NCI-H1694 treated with DMSO at 0.1 percent for 48 hours (cell line): ENCODE measurements around the gene PAPPA.

Experiments
- DNase-seq: peaks from one replicate; lab custom pipeline; 2025; lab: John Stamatoyannopoulos, UW

The PAPPA gene

GRCh38 chr9:116152941-116153764 is 438 bp upstream of the PAPPA start:
- DNase-seq, result no peak

- DNase-seq, result no peak
Measured at GRCh38 chr9:116154334-116154975, 864 bp downstream of the PAPPA start.

DNA sequence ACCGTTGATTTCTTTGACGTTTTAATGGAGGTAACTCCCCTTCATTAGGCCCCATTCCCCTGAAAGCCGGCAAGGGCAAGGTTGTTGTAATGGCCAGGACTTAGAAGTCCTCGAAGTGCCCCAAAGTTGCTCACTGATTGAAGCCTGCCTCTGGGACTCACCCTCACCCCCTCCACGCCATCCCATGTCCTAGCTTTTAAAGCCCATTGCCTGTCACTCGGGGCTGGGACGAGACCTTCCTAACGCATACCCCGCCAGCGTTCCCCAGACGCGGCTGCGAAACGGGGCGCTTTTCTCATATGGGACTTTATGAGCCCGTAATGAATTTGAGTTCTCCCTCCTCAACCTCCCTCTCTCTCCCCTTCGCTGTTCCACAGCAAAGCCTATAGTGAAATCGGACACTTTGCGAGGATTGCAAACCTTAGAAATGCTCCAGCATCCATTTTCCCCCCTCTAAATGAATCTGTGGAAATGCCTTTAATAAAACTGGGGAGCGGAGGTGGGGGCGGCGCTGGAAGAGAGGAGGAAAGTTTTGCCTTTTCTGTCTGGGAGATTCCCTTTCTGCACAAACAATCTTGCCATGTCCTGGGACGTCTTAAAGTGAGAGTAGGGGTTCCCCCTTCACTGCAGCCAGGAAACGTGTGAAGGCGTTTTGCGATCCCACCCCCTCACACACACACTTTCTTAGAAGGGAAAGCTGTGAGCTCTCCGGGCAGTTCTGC is 1.5 kb downstream of the PAPPA start:
- DNase-seq, result no peak

- DNase-seq, result peak; percentile 25
Measured at GRCh38 chr9:116155698-116156039, 2.1 kb downstream of the PAPPA start.

DNA sequence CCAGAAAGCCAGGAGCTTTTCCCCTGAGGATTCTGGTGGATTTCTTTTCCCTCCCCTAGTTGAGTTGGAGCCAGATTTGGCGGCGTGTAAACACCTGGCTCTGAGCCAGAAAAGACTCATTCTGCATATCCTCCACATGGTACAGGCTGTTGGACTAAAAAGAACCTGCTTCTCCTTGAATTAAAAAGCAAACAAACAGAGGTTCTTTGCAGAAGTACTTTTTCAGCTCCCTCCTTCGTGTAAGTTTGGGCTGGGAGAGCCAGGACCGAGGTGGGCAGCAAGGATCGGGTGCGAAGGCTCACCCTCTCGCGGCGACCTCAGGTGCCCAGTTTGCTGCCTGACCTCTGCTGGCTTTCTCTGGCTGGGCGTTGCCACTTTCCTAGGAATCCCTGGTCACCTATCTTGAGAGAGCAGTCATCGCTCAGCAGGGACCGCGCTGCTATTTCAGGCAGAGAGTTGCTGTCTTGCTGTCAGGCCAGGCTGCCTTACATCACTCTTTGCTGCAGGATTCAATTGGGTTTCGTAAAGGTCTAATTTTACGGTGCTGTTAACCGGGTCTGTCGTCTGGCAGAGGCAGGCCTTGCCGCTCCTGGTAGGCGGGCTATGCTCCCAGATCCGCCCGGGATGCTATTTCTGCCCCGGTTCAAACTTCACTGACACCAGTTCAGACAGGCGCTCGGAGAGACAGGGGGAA is 3.2 kb downstream of the PAPPA start:
- DNase-seq, result peak; percentile 75

GRCh38 chr9:116157436-116158138 is 4.0 kb downstream of the PAPPA start:
- DNase-seq, result no peak

GRCh38 chr9:116160676-116161571 is 7.3 kb downstream of the PAPPA start:
- no peak for DNase-seq

GRCh38 chr9:116162241-116162781 is 8.7 kb downstream of the PAPPA start:
- no peak for DNase-seq

DNA sequence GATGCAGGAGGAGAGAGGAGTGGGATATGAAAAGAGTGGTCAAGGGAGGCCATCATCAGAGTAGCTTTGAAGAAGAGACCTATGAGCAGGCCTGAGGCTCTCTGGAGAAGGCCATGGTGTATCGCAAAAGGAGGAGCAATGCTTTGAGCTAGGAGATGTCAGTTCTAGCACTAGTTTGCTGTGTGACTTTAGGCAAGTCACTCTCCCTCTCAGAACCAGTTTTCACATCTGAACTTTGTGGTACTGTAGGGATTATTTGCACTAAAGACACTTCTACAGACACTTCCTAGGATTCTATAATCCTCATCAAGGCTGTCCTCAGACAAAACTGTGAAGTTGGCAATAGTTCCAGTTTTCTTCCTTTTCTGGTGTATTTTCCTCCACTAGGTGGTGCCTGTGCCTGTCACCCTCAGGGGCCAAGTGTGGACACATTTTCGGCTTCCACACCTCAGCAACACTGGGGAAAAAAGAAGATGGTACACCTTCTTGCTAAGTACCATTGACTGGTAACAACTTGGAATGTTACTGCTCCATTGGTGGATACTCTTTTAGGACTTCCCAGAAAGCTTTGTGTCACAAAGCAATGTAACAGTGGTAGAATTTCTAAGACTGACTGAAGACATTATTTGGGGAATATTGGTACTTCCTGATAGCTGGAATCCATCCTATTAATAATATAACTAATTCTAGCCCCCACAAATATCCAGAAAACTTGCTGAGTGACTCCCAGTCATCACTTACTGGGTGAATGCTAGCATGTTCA is 9.9 kb downstream of the PAPPA start:
- no peak for DNase-seq

- DNase-seq, result no peak
Measured at GRCh38 chr9:116165912-116166311, 12.3 kb downstream of the PAPPA start.

DNA sequence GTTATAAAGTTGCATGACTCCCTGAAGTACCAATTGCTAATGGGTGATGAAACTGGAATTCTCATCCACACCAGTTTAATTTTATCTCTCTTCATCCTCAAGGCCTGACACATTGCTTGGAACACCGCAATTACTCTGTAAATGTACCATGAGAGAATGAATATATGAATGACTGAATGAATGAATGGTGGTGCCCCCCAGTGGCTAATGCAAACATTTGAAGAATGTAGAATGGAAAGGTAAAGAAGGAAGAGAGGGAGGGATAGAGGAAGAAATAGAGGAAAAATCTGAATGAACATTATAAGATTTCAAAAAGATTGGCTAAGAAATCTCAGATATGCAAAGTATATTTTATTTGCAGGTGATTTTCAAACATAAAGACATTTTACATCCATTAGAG is 13.1 kb downstream of the PAPPA start:
- no peak for DNase-seq

GRCh38 chr9:116168231-116168630 is 14.6 kb downstream of the PAPPA start:
- DNase-seq, result no peak

DNA sequence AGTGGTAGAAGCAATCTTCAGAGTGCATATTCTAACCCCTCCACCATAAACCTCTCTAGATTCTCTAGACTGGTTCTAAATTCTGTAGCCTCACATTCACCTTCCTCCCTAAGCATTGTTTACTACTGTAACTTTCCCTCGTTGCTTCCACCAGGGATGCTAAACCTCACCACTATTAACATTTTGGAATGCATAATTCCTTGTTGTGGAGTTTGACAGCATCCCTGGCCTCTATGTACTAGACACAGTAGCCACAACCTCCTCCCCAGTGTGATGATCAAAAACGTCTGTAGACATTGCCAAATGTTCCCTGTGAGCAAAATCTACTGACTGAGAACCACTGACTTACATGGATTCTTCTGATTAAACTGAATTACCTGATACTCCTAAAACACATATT is 18.6 kb downstream of the PAPPA start:
- DNase-seq, result no peak

DNA sequence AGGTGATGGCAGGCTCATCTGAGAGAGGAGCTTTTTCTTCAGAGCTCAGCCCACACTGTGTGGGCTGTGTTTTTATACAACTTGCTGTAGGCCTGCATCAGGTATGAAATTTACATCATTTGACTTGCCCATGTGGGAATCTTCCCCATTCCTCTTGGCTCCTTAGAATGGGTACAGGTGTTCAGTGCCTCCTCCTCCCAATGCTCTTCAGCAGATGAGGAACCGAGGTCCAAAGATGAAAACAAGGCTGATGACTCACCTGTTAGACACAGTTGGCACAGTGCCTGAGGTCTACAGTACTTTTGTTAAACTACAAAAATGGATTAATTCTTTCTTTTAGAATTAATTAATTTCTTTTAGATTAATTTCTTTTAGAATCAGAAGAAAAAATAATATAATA is 20.8 kb downstream of the PAPPA start:
- no peak for DNase-seq

GRCh38 chr9:116175614-116176013 is 22.0 kb downstream of the PAPPA start:
- DNase-seq, result no peak

DNA sequence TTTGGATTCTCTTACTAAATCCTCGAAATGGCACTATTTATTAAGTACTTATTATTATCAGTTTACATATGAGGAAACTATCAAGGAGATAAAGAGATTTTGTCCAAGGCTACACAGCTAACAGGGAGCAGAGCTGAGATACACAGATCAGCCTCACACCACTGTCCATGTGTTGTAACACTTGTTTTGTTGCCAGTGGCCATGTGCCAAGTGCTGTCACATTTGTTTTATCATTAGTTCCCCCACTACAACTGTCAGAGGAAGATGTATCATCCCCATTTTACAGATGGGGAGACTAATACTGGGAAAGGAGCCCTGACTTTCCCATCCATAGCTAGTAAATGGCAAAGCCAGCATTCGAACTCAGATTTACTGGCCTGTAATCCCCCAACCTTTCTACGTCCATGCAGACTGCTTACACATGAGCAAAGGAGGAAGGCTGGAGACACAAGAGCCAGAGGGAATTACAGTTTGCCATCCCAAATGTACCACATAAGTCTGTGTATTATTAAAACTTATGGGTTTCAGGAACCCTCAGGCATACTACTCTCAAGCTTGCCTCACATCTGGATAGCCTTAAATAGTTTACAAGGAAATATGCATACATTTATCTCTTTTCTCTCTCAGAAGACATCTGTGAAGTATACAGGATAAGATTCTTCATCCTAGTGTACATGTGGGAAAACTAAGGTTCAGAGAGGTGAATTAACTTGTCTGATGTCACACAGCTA is 25.1 kb downstream of the PAPPA start:
- no peak for DNase-seq

DNA sequence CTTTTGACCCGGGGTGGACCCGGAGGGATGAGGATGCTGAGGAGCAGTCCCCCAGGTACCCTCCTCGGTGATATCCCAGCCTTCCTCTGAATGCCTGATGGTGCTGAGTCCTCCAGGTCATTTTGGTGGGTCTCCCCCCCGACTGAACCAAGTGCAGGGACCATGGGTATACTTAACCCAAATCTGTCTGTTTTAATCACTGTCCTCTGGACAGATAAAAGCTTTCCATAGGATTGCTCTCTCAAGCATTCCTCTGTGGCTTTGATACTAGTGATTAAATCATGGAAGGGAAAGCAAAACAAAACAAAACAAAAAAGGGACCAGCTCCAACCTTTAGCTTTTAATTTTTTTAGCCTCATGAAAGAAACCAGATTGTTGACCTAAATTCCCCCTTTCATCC is 26.0 kb downstream of the PAPPA start:
- DNase-seq, result no peak

DNA sequence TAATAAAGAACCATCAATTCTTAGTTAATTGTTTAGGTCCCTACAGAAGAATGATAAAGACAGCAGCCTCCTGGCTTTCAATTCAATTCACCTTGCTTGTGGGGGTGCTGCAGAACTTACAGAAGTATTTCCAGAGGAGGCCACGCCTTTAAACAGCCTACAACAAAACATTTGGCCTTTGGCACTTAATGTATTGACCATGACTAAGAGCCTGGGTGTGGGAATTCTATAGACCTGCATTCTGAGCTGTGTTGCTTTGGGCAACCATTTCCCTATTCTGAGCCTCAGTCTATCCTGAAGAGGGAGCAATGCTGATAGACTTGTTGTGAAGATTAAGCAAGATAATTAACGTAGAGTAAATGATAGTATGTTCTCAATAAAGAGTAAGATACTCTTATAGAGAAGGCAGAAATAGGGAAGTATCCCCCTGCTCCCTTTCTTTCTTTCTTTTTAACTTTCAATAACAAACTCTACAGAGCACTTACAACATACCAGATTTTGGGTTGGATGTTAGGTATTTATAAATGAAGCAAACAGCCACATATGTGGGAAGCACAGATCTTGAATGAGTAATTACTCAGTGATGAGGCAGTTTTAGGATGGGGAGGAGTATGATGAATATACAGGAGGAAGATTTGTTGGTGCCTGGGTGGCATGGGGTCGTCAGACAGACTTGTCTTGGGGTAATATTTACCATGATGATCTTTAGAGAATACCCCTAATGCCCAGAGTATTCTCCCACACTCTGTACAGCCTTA is 28.4 kb downstream of the PAPPA start:
- no peak for DNase-seq
